Measurements from ENCODE around the gene TNS3. TPM values are rescaled to one million over a fixed set of nuclear protein-coding genes. Genes with fewer than 3 reads are reported as not detected.

Gene TNS3
- total RNA-seq, 1 experiment from 2014 or later: 533 TPM

GRCh38 chr7:47335071-47335470 lies 246.8 kb downstream of the TNS3 start:
- DNase-seq (ENCODE audit: low read depth, low spot score) (no peak), ATAC-seq (no peak)
- peaks cover 16% of the 10 kb centered on the region for H3K4me1 ChIP-seq (ENCODE audit: control insufficient read depth, insufficient read depth, low read length)
- intact Hi-C loops (cut with micrococcal nuclease; ENCODE audit: unreplicated experiment): no loop called here
- POLR2A ChIA-PET: no interaction called here
- BruUV-seq (replicated peaks): no TSS peak
- CTCF ChIA-PET: interaction anchor here (0.6 kb wide), 1 partner anchor 484 kb away, joined by 5 read pairs; no protein-coding TSS in a partner anchor
- no peak overlapping the region for H3K27ac ChIP-seq (ENCODE audit: low read length)
- no peaks in the 10 kb centered on the region for H3K27me3 ChIP-seq (ENCODE audit: control insufficient read depth, insufficient read depth, low read length)
- TF ChIP-seq SIN3A (IDR thresholded peaks at IDR 0.05; ENCODE audit: borderline replicate concordance, insufficient read depth, low read depth, low read length) (no peak), POLR2AphosphoS5 (IDR thresholded peaks at IDR 0.05; ENCODE audit: low read depth, low read length) (no peak; the same call in 1 of the 2 replicates), TCF7L2 (IDR thresholded peaks at IDR 0.05; ENCODE audit: low read depth, low read length) (no peak), REST (IDR thresholded peaks at IDR 0.05; ENCODE audit: insufficient read depth in 1 of 2, low read depth in 2 of 2, low read length in 1 of 2) (no peak), CTCF (IDR thresholded peaks at IDR 0.05) (no peak)
- peaks cover 44% of the 10 kb centered on the region for H3K36me3 ChIP-seq (ENCODE audit: control insufficient read depth, insufficient read depth, low read length)
- H3K9me3 ChIP-seq (ENCODE audit: control insufficient read depth, insufficient read depth, low read depth, low read length): no peaks in the 10 kb centered on the region
- no peak overlapping the region for H3K4me3 ChIP-seq (ENCODE audit: low read depth in 2 of 2, low read length in 2 of 2)
- in situ Hi-C loops (cut with HindIII; ENCODE audit: low pct_unique_long_range_greater_than_20kb, low sequenced_read_pairs): no loop called here

- TSS peak; percentile 3 for BruUV-seq (replicated peaks)
- H3K36me3 ChIP-seq (ENCODE audit: control insufficient read depth, insufficient read depth, low read length): peaks cover 47% of the 10 kb centered on the region
- ATAC-seq (no peak), DNase-seq (ENCODE audit: low read depth, low spot score) (no peak)
- POLR2A ChIA-PET: no interaction called here
- no peaks in the 10 kb centered on the region for H3K27me3 ChIP-seq (ENCODE audit: control insufficient read depth, insufficient read depth, low read length)
- CTCF ChIA-PET: no interaction called here
- no peak overlapping the region for H3K27ac ChIP-seq (ENCODE audit: low read length)
- no peak overlapping the region for H3K4me3 ChIP-seq (ENCODE audit: low read depth in 2 of 2, low read length in 2 of 2)
- TF ChIP-seq REST (IDR thresholded peaks at IDR 0.05; ENCODE audit: insufficient read depth in 1 of 2, low read depth in 2 of 2, low read length in 1 of 2): no peak
- TF ChIP-seq POLR2AphosphoS5 (IDR thresholded peaks at IDR 0.05; ENCODE audit: low read depth, low read length): no peak
- no peak for TF ChIP-seq CTCF (IDR thresholded peaks at IDR 0.05)
- no peak for TF ChIP-seq SIN3A (IDR thresholded peaks at IDR 0.05; ENCODE audit: borderline replicate concordance, insufficient read depth, low read depth, low read length)
- no peak for TF ChIP-seq TCF7L2 (IDR thresholded peaks at IDR 0.05; ENCODE audit: low read depth, low read length)
- H3K4me1 ChIP-seq (ENCODE audit: control insufficient read depth, insufficient read depth, low read length): peaks cover 27% of the 10 kb centered on the region
- no peaks in the 10 kb centered on the region for H3K9me3 ChIP-seq (ENCODE audit: control insufficient read depth, insufficient read depth, low read depth, low read length)
- in situ Hi-C loops (cut with HindIII; ENCODE audit: low pct_unique_long_range_greater_than_20kb, low sequenced_read_pairs): no loop called here
- intact Hi-C loops (cut with micrococcal nuclease; ENCODE audit: unreplicated experiment): no loop called here
Measured at GRCh38 chr7:47333959-47334358, 248.0 kb downstream of the TNS3 start.
